WTC11 (cell line): ENCODE measurements around the gene TBC1D1.

Source experiments
- AR ChIP-seq: fragments of 250-450 bp; sonication (Bioruptor Pico); IDR thresholded peaks from 2 replicates; pipeline ENCODE4 v1.9.0; 2021; ENCODE audit warnings: mild to moderate bottlenecking
- CTCF ChIP-seq: fragments of 200-600 bp; IDR thresholded peaks from 2 replicates; pipeline ENCODE4 v1.8.0; 2022; ENCODE audit warnings: antibody characterized with exemption
- ELF4 ChIP-seq: sonication (generic); formaldehyde crosslinking; IDR thresholded peaks from 2 replicates; pipeline ENCODE4 v1.8.1; 2022; ENCODE audit warnings: low read depth, mild to moderate bottlenecking, moderate library complexity, missing genetic modification reagents
- MLX ChIP-seq: sonication (generic); formaldehyde crosslinking; IDR thresholded peaks from 2 replicates; pipeline ENCODE4 v1.8.1; 2023; ENCODE audit warnings: mild to moderate bottlenecking, missing genetic modification reagents, moderate library complexity
- NFYB ChIP-seq: sonication (generic); formaldehyde crosslinking; conservative IDR thresholded peaks from 2 replicates; pipeline ENCODE4 v1.8.0; 2022; ENCODE audit warnings: low read depth, missing genetic modification reagents
- PRDM15 ChIP-seq: sonication (generic); formaldehyde crosslinking; IDR thresholded peaks from 2 replicates; pipeline ENCODE4 v1.8.0; 2022; ENCODE audit warnings: missing genetic modification reagents
- ZNF138 ChIP-seq: sonication (generic); formaldehyde crosslinking; conservative IDR thresholded peaks from 2 replicates; pipeline ENCODE4 v1.8.1; 2022; ENCODE audit warnings: mild to moderate bottlenecking, moderate library complexity, missing genetic modification reagents
- ZNF263 ChIP-seq: sonication (generic); formaldehyde crosslinking; IDR thresholded peaks from 2 replicates; pipeline ENCODE4 v1.8.1; 2022; ENCODE audit warnings: low read depth, mild to moderate bottlenecking, moderate library complexity, missing genetic modification reagents

- TF ChIP-seq PRDM15, result no peak
- TF ChIP-seq AR (CRISPR knock-in tag), result no peak
- no peak for TF ChIP-seq ZNF138
- TF ChIP-seq ELF4 (CRISPR knock-in tag), result no peak
- TF ChIP-seq CTCF, result no peak
- TF ChIP-seq ZNF263 (CRISPR knock-in tag), result no peak
- TF ChIP-seq NFYB, result no peak
- no peak for TF ChIP-seq MLX (CRISPR knock-in tag)
Observed at GRCh38 chr4:37862961-37863360, 27.9 kb upstream of the TBC1D1 start.
